Right ventricle myocardium superior (tissue), 1 donor: Measurements from ENCODE around the gene TMEM163. TPM values are rescaled to one million over a fixed set of nuclear protein-coding genes. Genes with fewer than 3 reads are reported as not detected.

Experiments
- ATAC-seq: fragments of 200-7000 bp; cut with Tn5 transposase; one replicate; pipeline ENCODE4 v1.9.1; 2020; ENCODE audit warnings: mild to moderate bottlenecking; ENCODE audit not compliant: poor library complexity
- DNase-seq: peaks from one replicate; pipeline ENCODE4 v3.0.0-alpha.2; 2020
- intact Hi-C: fragments of 100-400 bp; cut with DNase I; formaldehyde crosslinking; loops from one replicate; pipeline ENCODE4 v1.11.2; 2022
- total RNA-seq: library from RNA; stranded (reverse); fragmentation: NEBNext Ultra II Directional; extraction: Animal tissue kit (Norgen Biotek cat#: 25700); gene quantifications from one replicate; pipeline ENCODE4 v1.2.1, GENCODE V29; 2021
- donor health status: DM: no; HTN: yes; CAD: no; lungs with severe emphysema.

The TMEM163 gene
- total RNA-seq, 1 donor from 2014 or later = 0.38 TPM

GRCh38 chr2:134416637-134417036, 302.2 kb downstream of the TMEM163 start:
- DNase-seq (no peak), ATAC-seq (no peak)
- intact Hi-C loops = loop anchor here (10.0 kb wide), 1 partner anchor 162 kb away; the partner anchor contains the start of gene MGAT5

- ATAC-seq (no peak), DNase-seq (no peak)
- intact Hi-C loops = loop anchor here (10.0 kb wide), 1 partner anchor 161 kb away; the partner anchor contains the start of gene MGAT5
Measured at GRCh38 chr2:134416018-134416417, 302.8 kb downstream of the TMEM163 start.

GRCh38 chr2:134413912-134414311, 304.9 kb downstream of the TMEM163 start:
- intact Hi-C loops = loop anchor here (5.0 to 10.0 kb wide), 3 partner anchors 159 to 527 kb away; partner anchors contain the start of gene MGAT5

GRCh38 chr2:134413430-134413829, 305.4 kb downstream of the TMEM163 start:
- ATAC-seq (no peak), DNase-seq (no peak)
- intact Hi-C loops = loop anchor here (5.0 to 10.0 kb wide), 3 partner anchors 159 to 526 kb away; partner anchors contain the start of gene MGAT5

More at GRCh38 chr2:134413912-134414311, 304.9 kb downstream of the TMEM163 start:
- ATAC-seq = no peak
- no peak for DNase-seq

- intact Hi-C loops = loop anchor here (5.0 to 10.0 kb wide), 3 partner anchors 158 to 525 kb away; partner anchors contain the start of gene MGAT5
- DNase-seq (no peak), ATAC-seq (no peak)
Measured at GRCh38 chr2:134412639-134412999, 306.2 kb downstream of the TMEM163 start.

GRCh38 chr2:134411828-134412638, 306.8 kb downstream of the TMEM163 start:
- intact Hi-C loops = loop anchor here (5.0 to 10.0 kb wide), 3 partner anchors 157 to 525 kb away; partner anchors contain the start of gene MGAT5
- ATAC-seq = peak; percentile 93
- peak; percentile 64 for DNase-seq

- intact Hi-C loops = loop anchor here (5.0 to 10.0 kb wide), 3 partner anchors 157 to 524 kb away; partner anchors contain the start of gene MGAT5
- ATAC-seq = peak; percentile 54
Measured at GRCh38 chr2:134411279-134411827, 307.4 kb downstream of the TMEM163 start.

GRCh38 chr2:134410831-134411231, 308.0 kb downstream of the TMEM163 start:
- intact Hi-C loops = loop anchor here (5.0 to 10.0 kb wide), 3 partner anchors 156 to 524 kb away; partner anchors contain the start of gene MGAT5
- ATAC-seq (peak; percentile 36), DNase-seq (no peak)

More at GRCh38 chr2:134411279-134411827, 307.4 kb downstream of the TMEM163 start:
- no peak for DNase-seq

- ATAC-seq (no peak), DNase-seq (no peak)
- intact Hi-C loops = loop anchor here (5.0 to 10.0 kb wide), 3 partner anchors 155 to 523 kb away; partner anchors contain the start of gene MGAT5
Measured at GRCh38 chr2:134410006-134410405, 308.8 kb downstream of the TMEM163 start.

GRCh38 chr2:134408791-134409190, 310.0 kb downstream of the TMEM163 start:
- intact Hi-C loops = no loop called here
- DNase-seq (no peak), ATAC-seq (no peak)

GRCh38 chr2:134408386-134408785, 310.4 kb downstream of the TMEM163 start:
- no peak for ATAC-seq

GRCh38 chr2:134407154-134407890, 311.5 kb downstream of the TMEM163 start:
- ATAC-seq (no peak), DNase-seq (no peak)
- intact Hi-C loops = no loop called here

More at GRCh38 chr2:134408386-134408785, 310.4 kb downstream of the TMEM163 start:
- intact Hi-C loops = no loop called here
- no peak for DNase-seq

- no peak for DNase-seq
- intact Hi-C loops = no loop called here
- no peak for ATAC-seq
Measured at GRCh38 chr2:134406736-134407135, 312.1 kb downstream of the TMEM163 start.

GRCh38 chr2:134406311-134406710, 312.5 kb downstream of the TMEM163 start:
- intact Hi-C loops = no loop called here
- DNase-seq = no peak
- no peak for ATAC-seq

Other genes starting within 250 kb of the TMEM163 start
- not detected for gene ACMSD, start 119.6 kb upstream of the TMEM163 start, total RNA-seq
- 16.6 TPM for gene CCNT2, start 199.8 kb upstream of the TMEM163 start, total RNA-seq